SKM-1 treated with dmso at 0.1 percent for 144 hours (cell line): ENCODE data around the gene MYDGF.

Experiments
- DNase-seq: peaks from one replicate; lab custom pipeline; 2025; ENCODE audit not compliant: unreplicated experiment; lab: John Stamatoyannopoulos, UW

MYDGF gene

DNA sequence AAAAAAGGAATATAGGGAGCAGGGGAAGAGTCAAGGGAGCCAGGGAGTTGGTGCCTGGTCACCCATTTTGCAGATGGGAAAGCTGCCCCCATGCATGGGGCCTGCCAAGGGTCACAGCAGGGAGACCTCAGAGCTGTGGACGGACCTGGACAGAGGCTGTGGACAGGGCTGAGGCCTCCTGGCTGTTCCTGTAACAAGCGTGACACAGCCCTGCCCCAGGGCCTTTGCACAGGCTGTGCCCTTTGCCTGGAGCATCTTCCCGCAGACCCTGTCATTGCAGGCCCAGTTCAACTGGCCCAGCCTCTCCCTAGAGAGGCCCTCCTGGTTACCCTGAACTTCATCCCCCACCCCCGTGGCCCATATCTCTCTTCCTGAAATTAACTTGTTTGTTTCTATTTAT, 24.4 kb downstream of the MYDGF start:
- DNase-seq: no peak

- no peak for DNase-seq
Observed at GRCh38 chr19:4642625-4643024, 27.5 kb downstream of the MYDGF start.

GRCh38 chr19:4641132-4641531, 29.0 kb downstream of the MYDGF start:
- DNase-seq: no peak

DNA sequence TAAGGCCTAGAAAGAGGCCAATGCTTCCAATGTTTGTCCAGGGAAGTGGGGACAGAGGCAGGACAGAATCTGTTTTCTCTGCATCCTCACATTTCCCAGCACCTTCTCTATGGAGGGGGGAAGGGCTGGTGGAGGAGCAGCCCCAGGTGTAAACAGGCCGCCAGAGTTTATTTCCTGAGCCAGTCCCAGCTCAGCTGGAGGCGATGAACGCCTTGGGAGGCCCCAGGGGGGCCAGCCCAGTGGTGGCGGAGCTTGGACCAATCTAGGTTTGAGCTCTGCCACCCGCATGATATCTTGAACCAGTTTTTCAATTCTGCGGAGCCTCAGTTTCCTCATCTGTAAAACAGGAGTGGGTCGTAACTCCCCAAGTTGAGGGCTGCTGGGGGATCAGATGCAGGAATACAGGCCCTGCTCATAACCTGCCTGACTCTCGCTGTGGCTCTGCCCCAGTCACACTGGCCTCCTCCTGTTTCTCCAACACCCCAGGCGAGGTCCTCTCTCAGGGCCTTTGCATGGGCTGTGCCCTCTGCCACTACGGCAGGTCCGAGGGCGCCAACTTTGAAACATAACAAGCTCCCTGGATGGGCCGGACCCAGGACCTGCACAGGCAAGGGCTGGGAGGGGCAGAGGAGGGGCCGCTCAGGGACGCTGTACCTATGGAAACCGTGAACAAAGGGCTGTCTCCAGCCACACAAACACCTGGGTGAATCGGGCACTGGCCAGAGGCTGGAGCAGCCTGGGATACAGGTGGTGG, 29.7 kb downstream of the MYDGF start:
- no peak for DNase-seq

DNA sequence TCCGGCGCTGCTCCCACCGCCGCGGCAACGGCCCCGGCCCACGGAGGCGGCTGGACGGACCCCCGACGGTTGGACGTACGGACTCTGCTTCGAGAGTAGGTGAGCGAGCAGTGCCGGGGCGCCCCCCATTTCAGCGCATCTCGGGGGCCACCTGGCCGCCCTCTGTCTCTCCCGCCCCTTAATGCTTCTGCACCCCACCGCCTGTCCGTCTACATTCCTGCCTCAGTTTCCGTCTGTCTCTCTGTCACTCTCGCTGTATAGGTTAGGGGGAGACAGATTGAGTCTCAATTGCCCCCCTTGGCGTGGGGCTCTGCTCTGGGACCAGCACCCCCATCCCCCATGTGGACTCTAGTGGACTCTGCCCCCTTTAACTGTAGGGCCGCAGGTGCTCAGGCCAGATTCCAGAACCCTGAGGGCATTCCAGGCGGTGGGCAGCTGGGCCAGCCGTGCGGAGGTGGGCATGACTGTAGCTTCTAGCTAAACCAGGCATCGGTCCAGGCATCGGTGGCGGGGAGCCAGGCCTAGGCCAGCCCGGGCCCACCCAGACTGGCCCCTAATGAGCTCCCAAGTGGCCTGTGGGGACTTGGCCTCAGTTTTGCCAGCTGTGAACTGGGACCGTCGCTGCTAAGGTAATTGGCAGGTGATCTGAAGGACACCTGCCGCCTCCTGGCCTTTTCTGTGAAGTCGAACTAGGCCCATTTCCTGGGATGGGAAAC, 30.5 kb downstream of the MYDGF start:
- no peak for DNase-seq

DNA sequence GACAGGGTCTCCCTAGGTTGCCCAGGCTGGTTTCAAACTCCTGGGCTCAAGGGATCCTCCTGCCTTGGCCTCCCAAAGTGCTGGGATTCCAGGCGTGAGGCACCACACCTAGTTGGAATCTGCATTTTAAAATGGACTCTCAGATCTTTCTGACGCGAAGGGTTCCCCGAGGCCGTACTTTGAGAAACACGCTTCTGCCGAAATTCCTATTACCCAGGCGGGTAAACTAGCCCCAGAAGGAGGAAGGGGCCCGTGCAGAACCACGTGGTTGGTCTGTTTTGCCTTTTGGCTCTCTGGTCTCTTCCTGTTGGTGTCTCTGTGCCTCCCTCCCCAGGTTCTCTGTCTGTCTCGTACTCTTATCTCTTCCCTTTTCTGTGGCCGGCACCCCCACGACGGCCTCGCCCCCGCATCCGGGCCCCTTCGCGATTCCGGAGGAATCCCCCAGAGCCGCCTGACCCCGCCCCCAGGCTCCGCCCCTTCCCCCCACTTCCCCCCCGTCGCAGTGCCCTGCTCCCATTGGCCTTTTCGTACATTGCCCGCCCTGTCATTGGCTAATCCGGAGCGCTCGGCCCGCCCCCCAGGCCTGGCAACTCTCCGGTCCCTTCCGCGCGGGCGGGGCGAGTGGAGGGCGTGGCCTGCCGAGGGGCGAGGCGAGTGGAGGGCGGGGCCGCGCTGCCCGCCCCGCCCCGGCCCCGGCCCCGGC, 31.2 kb downstream of the MYDGF start, which contains the start of gene TNFAIP8L1:
TSS of gene TNFAIP8L1 (plus strand) at position 689 of the 703 bp plus-strand sequence. CDS start 12,354 bp downstream, outside the sequence.
- peak; percentile 99 for DNase-seq

GRCh38 chr19:4638317-4638716, 31.8 kb downstream of the MYDGF start:
- DNase-seq: no peak

DNA sequence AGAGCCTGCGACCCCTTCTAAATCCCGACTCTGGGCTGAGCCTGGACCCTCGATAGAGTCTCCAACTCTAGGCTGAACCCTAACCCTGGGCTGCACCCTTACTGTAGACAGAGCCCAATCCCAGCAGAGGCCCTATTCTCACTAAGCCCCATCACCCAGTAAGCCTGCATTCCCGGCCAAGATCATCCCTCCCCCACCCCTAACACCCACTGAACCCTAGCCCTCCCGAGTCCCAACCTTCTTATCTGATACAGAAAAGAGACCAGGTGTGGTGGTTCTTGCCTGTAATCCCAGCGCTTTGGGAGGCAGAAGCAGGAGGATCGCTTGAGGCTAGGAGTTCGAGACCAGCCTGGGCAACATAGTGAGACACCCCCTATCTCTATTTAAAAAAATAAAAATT, 33.4 kb downstream of the MYDGF start:
- no peak for DNase-seq

DNA sequence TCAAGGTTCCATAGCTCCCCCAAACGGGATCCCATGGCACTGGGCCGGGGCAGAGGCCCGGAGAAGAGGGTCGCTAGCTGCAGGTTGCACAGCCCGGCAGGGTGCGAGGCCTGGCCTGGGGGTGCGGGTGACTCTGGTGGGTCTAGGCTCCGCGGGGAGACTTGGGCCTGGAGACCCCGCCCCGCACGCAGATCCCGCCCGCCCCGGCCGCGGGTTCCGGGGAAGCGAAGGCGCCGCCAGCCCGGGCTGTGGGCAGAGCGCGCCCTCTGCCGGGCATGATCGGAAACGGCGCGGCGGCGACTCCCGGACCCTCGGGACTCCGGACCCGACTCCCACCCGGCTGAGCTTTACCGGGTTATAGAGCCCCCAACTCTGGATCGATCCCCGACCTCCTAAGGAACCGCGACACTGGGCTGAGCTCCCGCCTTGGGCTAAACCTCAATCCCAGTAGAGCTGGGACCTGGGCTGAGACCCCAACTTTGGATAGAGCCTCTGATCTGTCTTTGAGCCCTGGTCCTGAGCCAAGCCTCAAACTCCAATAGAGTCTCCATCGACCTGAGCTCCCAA, 33.9 kb downstream of the MYDGF start:
- peak; percentile 49 for DNase-seq

DNA sequence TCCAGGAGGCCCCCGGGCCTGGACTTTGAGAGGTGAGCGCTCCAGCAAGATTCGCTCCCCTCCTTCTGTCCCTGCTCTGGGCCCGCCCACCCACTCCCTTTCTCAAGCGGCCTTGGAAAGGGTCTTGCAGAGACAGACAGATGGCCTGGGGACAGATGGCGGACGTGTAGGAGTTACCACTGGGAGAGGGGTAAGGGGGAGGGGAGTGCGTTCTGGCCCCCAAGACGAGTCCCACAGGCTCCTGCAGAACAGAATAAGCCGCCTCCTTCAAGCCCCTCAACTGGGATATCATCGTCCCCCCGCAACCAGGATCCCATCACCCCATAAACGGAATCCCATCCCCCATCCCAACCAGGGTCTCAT, 34.4 kb downstream of the MYDGF start:
- no peak for DNase-seq

GRCh38 chr19:4633140-4633967, 36.8 kb downstream of the MYDGF start:
- DNase-seq: peak; percentile 97

GRCh38 chr19:4624733-4625362, 45.3 kb downstream of the MYDGF start:
- peak; percentile 41 for DNase-seq

DNA sequence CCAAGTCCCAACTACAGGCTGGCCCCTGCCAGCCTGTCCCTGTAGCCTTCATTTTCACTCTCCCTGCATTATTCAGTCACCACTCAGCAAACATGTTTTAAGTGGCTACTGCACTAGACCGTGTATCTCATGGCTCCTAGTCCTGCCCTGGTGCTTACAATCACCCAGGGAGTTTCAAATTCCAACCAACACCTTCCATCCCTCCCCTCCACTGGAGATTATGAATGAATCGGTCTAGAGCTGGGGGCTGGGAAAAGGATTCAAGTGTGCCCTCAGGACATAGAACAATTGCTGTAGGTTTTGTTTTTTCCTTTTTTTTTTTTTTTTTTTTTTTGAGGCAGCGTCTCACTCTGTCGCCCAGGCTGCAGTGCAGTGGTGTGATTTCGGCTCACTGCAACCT, 45.8 kb downstream of the MYDGF start:
- no peak for DNase-seq

GRCh38 chr19:4622695-4623421, 47.3 kb downstream of the MYDGF start:
- no peak for DNase-seq

DNA sequence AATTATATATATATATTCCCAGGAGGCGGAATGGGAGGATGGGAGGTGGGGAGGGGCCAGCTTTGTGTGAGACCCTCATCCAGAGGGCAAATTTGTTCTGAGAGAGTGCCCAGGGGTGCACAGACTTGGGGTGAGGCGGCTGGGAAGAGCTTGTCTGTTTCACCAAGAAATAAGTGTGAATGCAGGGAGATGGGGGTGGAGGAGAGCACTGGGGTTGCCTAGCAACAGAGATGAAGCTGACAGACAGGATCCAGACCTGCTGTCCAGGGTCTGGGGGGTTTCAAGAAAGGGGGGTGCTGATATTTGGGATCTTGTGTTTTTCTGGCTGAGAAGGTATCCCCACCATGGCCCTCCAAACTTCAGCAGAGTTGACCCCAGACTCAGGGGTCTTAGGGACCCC, 49.5 kb downstream of the MYDGF start:
- DNase-seq: no peak

DNA sequence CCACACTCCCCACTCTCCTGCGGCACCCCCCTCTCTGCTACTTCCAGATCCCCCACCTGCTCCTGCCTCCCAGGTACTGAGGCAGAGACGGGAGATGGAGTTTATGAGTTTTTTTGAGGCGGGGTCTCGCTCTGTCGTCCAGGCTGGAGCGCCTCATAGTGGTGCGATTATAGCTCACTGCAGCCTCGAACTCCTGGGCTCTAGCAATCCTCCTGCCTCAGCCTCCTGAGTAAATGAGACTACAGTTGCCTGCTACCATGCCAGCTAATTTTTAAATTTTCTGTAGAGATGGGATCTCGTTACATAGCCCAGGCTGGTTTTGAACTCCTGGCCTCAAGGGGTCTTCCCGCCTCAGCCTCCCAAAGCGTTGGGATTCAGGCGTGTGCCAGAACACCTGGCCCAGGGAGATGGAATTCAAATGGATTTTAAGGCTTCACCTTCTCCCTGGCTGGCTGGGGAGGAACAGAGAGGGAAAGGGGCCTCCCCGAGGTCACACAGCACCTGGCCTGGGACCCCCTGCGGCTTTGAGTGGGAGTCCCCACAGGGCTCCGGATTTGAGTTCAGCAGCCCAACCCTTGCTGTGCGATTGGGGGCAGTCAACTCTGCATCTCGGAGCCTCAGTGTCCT, 50.4 kb downstream of the MYDGF start:
- DNase-seq: no peak

DNA sequence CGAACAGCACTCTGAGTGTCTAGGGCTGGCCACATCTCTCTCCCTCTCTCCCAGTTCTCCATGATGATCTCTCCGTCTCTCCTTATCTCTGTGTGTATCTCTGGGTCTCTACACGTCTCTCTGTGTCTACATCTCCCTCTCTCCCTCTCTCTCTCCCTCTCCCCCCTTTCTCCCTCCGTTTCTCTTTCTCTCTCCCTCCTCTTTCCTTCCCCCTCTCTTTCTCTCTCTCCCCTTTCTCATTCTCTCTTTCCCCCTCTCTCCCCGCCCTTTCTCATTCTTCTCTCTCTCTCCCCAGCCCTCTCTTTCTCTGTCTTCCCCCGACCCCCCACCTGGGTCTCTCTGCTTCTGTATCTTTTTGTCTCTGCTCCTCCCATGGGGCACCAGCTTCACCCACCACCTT, 52.1 kb downstream of the MYDGF start:
- DNase-seq: no peak

DNA sequence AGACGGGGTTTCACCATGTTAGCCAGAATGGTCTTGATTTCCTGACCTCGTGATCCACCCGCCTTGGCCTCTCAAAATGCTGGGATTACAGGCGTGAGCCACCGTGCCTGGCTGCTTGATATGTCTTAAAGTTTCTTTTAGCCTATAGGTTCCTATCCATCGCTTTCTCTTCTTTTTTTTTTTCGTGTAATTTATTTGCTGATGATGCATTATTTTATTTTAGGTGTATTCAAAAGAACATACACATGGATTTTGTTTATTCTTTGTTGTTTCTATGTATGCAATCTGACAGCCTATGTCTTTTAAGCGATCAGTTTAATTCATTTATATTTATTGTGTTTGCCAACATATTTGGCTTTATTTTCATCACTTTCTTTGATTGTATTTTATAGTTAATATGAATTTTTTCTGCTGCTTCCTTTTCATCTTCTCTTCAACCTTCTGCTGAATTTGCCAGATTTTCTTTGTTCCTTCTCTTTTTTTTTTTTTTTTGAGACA, 56.8 kb downstream of the MYDGF start:
- DNase-seq: no peak
